ENCODE results near the gene ZNF664.
A peak's percentile ranks its signal among the peaks of the same experiment; 100 is the strongest.

ZNF664 gene

GRCh38 chr12:123972457-123973401, at the start of gene ZNF664, which contains the start of gene CCDC92:
Gene ZNF664 (plus strand): TSS chr12:123973215. CDS start chr12:124012145, 38,930 bp downstream.
Gene CCDC92 (minus strand): TSS chr12:123972831. CDS start chr12:123944305, 28,526 bp downstream.
- DNase-seq (ENCODE audit: low spot score), result peak; percentile 89

- DNase-seq (ENCODE audit: low spot score), result no peak
These were observed 49.1 kb upstream of the ZNF664 start for GRCh38 chr12:123923927-123924326.

- DNase-seq (ENCODE audit: low spot score), result no peak
These were observed 48.5 kb upstream of the ZNF664 start for GRCh38 chr12:123924539-123924938.

GRCh38 chr12:123928274-123928865, 44.6 kb upstream of the ZNF664 start:
- no peak for DNase-seq (ENCODE audit: low spot score)

- DNase-seq (ENCODE audit: low spot score), result no peak
These were observed 44.1 kb upstream of the ZNF664 start for GRCh38 chr12:123928897-123929296.

GRCh38 chr12:123929946-123930583, 43.0 kb upstream of the ZNF664 start:
- no peak for DNase-seq (ENCODE audit: low spot score)

- no peak for DNase-seq (ENCODE audit: low spot score)
These were observed 41.2 kb upstream of the ZNF664 start for GRCh38 chr12:123931686-123932321.

GRCh38 chr12:123933214-123933613, 39.8 kb upstream of the ZNF664 start:
- no peak for DNase-seq (ENCODE audit: low spot score)

GRCh38 chr12:123934016-123934620, 38.9 kb upstream of the ZNF664 start:
- DNase-seq (ENCODE audit: low spot score), result no peak

- DNase-seq (ENCODE audit: low spot score), result no peak
These were observed 38.2 kb upstream of the ZNF664 start for GRCh38 chr12:123934829-123935228.

GRCh38 chr12:123935956-123936355, 37.1 kb upstream of the ZNF664 start:
- no peak for DNase-seq (ENCODE audit: low spot score)

- no peak for DNase-seq (ENCODE audit: low spot score)
These were observed 36.5 kb upstream of the ZNF664 start for GRCh38 chr12:123936471-123936870.

- DNase-seq (ENCODE audit: low spot score), result no peak
These were observed 35.9 kb upstream of the ZNF664 start for GRCh38 chr12:123936956-123937706.

- no peak for DNase-seq (ENCODE audit: low spot score)
These were observed 35.1 kb upstream of the ZNF664 start for GRCh38 chr12:123937707-123938591.

- DNase-seq (ENCODE audit: low spot score), result no peak
These were observed 34.1 kb upstream of the ZNF664 start for GRCh38 chr12:123938679-123939480.

GRCh38 chr12:123939716-123940626, 33.0 kb upstream of the ZNF664 start:
- no peak for DNase-seq (ENCODE audit: low spot score)

- DNase-seq (ENCODE audit: low spot score), result no peak
These were observed 32.4 kb upstream of the ZNF664 start for GRCh38 chr12:123940627-123940966.

- no peak for DNase-seq (ENCODE audit: low spot score)
These were observed 32.0 kb upstream of the ZNF664 start for GRCh38 chr12:123941000-123941399.

Data from RKO (cell line).